SW 1271 (cell line): ENCODE measurements around the gene CTNNA2.

Experiments
- DNase-seq, 2 experiments: peaks; one replicate each; lab custom pipeline; 2025; lab: John Stamatoyannopoulos, UW

Gene CTNNA2

GRCh38 chr2:79512442-79513401 lies at the start of gene CTNNA2:
CTNNA2 (plus strand) TSS chr2:79513051.
- peak; percentile 37 to 65 for DNase-seq

DNA sequence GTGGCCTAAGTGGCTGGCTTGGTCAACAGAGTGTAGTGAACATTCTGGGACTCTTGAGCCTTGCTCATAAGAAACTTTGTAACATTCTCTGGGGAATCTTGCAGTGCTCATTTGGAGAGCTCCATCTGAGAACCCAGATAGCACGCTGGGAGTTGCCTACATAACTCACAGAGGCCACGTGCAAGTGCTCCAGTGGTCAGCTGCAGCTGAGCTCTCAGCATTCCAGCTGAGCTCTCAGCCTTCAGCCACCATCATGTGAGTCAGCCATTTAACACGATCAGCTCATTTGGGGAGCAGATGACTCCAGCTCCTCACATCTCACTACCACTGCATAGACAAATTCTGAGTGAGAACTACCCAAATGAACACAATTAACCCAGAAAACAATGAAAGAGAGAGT lies 25.5 kb upstream of the CTNNA2 start:
- DNase-seq = no peak

- no peak for DNase-seq
Measured at GRCh38 chr2:79511320-79511951, 1.4 kb upstream of the CTNNA2 start.

- no peak for DNase-seq
Measured at GRCh38 chr2:79513711-79514110, 860 bp downstream of the CTNNA2 start.

DNA sequence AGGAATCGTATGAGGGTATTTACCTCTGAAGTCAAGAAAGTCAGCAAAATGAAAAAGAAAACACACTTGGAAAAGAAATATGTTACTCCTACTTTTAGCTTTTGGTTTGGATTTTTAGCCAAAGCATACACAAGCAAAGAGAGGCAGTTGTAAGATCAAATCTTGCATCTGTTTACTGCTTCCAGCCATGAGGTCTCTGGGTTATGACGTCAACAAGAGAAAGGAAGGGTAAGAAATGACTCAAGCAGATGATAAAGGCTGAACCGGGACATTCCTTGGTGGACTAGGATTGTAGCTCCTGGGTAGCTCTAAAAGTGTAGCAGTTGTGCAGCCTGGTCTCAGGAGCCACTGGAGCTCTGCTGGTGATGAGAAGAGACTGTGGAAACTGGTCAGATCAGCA lies 16.8 kb downstream of the CTNNA2 start:
- no peak for DNase-seq

DNA sequence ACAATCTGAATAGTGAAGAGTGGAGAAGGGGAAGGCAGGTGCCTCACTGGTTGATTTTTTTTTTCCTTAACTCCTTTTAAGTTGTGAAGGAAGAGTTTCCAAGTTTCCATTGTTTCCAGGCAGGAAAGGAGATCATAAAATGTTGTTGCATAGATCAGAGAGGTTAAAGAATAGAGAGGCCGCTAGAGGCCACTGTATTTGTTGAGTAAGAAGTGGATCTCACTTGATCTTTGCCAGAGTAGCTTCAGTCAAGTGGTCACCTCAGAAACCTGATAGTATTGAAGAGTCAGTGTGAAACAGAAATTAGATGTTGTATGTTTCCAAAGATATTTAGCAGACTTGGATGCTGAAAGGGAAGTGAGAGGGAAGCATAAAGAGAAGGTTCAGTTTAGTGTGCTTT lies 17.6 kb downstream of the CTNNA2 start:
- DNase-seq = peak in 1 of 2 experiments; percentile 22

- no peak for DNase-seq
Measured at GRCh38 chr2:79547568-79547967, 34.7 kb downstream of the CTNNA2 start.

DNA sequence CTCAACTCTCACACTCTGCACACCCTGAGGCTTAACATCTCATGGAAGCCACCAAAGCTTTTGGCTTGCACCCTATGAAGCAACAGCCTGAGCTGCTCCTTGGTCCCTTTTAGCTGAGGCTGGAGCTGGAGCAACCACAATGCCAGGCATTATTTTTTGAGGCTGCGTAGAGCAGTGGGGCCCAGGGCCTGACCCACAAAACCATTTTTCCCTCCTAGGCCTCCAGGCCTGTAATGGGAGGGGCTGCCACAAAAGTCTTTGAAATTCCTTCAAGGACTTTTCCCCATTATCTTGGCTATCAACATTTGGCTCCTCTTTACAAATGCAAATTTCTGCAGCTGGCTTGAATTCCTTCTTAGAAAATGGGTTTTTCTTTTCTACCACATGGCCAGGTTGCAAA lies 39.8 kb downstream of the CTNNA2 start:
- DNase-seq = no peak

GRCh38 chr2:79554899-79555298 lies 42.0 kb downstream of the CTNNA2 start:
- DNase-seq = no peak

DNA sequence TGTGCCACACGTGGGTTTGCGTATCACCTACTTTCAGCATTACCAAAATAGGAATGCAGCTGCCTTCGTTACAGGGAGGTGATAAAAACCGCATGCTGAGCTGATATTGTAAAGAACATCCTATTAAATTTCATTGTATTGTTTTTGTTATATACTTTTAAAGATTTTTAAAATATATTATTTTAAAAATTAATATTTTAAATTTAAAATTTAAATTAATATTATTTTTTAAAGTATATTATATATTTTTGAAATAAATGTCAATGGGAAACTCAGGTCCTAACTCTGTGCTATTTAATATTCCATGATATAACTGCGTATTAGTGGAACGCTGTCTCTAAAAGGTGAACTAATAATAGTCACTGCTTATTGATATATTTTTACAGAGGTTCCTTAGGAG lies 51.2 kb downstream of the CTNNA2 start:
- DNase-seq = no peak

DNA sequence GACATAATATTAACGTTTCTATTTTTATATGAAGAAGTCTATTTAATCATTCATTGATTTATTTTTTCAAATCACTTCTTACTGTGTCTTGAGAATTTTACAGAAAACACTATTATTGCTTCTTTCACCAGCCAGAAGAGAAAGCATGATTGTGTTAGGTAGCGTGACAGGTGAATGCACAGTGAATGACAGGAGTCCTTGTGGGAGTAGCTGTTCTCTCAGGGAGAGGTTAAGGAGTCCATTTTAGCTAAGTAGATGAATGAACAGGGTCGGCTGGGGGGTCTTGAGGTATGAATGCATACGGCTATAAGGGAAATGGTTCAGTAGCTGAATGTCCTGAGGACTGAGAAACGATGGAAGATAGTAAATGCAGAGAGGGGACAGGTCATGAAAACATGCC lies 56.2 kb downstream of the CTNNA2 start:
- DNase-seq = no peak

- DNase-seq = no peak
Measured at GRCh38 chr2:79573895-79574674, 61.2 kb downstream of the CTNNA2 start.

GRCh38 chr2:79576451-79576850 lies 63.6 kb downstream of the CTNNA2 start:
- no peak for DNase-seq

DNA sequence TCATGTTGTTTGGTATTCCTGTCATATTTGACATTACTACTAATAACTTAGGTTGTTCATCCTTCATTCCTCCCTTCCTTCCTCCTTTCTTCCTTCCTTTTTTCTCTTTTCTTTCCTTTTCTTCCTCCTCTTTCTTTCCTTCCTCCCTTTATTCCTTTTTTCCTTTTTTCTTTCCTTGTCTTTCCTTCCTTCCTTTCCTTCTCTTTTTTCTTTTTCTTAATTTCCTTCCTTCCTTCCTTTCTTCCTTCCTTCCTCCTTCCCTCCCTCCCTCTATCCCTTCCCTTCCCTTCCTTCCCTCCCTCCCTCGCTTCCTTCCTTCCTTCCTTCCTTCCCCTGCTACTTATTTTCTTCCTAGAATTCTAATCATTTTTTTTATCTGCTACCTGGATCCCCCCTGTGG lies 66.1 kb downstream of the CTNNA2 start:
- DNase-seq = no peak

DNA sequence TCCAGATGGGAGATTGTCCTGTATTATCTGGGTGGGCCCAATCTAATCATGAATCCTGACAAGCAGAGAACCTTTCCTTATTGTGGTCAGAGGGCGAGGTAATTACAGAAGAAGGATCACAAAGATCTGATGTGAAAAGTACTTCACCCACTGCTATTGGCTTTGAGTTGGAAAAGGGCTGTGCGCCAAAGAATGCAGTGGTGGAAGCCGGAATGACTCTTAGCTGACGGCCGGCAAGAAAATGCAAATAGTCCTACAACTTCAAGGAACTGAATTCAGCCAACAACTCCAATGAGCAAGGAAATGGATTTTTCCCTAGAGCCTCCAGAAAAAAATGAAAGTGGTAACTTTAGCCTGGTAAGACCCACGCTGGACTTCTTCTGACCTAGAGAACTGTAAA lies 67.3 kb downstream of the CTNNA2 start:
- no peak for DNase-seq

DNA sequence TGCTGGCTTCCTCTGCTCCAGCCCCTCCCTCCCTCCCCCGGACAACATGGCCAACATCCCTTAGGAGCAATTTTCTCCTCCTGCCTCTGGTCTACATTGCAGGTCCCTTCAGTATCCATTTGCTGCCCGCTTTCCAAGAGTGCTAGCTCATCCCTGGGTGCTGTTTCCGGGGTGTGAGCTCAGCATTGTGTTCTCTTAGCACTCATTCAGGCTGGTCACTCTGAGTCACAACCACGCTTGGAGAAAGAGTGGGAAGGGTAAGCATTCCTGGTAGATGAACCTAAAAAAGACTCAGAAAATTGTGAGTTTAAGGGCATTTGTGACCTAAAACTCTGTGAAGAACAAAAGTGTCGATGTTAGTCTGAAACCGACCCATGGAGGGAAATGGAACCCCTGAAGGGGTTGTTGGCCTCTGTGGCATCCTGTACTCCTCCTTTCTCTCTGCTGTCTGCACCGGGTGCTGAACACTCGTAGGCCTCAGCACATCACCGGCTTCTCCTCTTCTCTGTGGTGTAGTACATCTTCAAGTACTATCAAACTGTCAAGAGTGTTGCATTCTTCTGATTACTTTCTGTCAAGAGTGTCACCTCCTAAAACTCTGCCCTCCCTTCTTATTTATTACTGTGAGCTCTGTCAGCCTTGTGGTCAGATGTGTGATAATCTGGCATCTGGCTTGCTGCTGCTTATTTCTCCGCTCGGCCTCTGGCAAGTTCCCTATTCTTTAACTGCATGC lies 73.0 kb downstream of the CTNNA2 start:
- peak; percentile 2 to 25 for DNase-seq

GRCh38 chr2:79591281-79591680 lies 78.4 kb downstream of the CTNNA2 start:
- DNase-seq = no peak

- DNase-seq = no peak
Measured at GRCh38 chr2:79593237-79593867, 80.5 kb downstream of the CTNNA2 start.

- no peak for DNase-seq
Measured at GRCh38 chr2:79596403-79596802, 83.6 kb downstream of the CTNNA2 start.

GRCh38 chr2:79604748-79605147 lies 91.9 kb downstream of the CTNNA2 start:
- no peak for DNase-seq

- no peak for DNase-seq
Measured at GRCh38 chr2:79611448-79612016, 98.7 kb downstream of the CTNNA2 start.
